ENCODE results near the gene TBXAS1.

The TBXAS1 gene

DNA sequence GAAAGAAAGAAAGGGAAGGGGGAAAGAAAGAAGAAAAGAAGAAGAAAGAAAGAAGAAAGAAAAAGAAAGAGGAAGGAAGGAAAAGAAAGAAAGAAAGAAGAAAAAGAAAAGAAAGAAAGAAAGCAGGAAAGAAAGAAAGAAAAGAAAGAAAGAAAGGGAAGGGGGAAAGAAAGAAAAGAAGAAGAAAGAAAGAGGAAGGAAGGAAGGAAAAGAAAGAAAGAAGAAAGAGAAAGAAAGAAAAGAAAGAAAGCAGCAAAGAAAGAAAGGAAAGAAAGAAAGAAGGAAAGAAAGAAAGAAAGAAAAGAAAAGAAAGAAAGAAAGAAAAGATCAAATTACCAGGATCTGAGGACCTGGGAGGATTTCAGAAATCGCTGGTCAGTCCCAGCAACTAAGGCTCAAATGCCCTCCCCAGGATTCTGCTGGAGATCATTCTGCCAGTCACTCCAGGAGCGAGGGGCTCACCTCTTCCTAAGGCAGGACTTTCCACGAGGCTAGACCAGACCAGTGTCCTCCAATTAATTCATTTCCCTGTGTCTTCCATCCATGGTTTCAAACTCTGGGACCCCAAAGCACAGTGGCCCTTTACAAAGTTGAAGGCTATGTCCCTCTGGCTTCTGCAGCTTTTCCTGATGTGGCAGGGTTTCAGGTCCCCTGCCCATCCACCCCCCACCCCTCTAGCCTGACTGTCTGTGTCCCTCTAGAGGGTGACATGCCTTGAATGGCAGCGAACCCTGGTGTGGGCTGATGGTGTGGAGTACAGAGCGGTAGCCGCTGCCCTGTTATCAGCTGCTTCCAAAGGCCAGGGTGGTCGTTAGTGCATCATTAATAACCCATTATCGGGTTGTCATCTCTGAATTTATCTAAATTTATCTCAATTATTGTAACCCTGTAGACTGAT, 155.8 kb downstream of the TBXAS1 start:
- no peak for DNase-seq

DNA sequence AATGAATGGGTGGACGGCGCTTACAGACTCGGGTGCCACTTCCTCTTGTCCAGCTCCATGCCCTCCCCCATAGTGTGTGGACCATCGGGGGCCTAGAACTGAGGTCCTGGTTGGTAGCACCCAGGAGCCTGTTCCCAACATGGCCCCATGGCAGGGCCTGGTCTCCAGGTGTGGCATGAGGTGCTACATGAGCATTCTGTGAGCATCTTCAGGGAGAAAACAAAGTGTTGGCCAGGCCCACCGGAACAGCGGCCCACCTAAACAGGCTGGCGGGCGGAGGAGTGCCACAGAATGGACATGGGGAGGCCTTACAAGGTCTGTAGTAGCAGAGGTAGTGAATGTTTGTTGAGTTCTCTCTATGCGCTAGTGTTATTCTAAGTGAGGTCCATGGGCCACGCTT, 156.7 kb downstream of the TBXAS1 start:
- DNase-seq = no peak

DNA sequence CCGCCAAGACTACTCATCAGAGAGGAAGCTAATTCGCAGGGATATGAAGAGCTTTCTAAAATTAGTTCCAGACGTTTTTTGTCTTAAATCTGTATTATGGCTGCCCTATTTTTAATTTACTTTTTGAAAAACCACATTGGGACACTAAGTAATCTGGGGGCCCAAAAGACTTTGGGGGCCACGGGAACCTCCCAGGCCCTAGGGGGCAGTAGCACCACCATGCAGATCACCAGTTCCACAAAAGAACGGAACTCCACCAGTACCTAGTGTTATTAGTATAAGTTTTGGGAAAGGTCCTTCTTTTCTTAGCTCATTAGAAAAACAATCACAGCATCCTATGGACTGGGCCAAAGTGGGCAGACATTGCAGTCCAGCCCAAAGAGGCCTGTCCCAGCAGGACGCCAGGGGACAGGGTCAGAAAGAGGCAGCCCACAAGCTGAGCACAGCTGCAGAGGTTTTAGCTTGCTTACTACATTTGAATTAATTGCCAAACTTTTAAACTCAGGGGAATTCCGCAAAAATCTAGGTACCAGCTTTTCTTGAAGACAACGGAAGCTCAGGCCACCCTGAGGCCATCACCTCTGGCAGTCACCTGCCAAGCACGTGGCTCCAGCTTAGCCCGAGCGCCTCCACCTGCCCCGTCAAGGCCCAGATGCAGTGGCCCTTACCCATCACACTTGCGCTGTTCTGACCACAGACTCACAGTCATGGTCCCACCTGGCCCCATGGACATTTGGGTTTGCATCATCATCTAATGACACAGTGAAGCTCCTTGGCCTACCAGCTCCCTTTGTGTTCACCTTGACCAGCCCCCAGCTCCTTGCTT, 158.8 kb downstream of the TBXAS1 start:
- DNase-seq = no peak

DNA sequence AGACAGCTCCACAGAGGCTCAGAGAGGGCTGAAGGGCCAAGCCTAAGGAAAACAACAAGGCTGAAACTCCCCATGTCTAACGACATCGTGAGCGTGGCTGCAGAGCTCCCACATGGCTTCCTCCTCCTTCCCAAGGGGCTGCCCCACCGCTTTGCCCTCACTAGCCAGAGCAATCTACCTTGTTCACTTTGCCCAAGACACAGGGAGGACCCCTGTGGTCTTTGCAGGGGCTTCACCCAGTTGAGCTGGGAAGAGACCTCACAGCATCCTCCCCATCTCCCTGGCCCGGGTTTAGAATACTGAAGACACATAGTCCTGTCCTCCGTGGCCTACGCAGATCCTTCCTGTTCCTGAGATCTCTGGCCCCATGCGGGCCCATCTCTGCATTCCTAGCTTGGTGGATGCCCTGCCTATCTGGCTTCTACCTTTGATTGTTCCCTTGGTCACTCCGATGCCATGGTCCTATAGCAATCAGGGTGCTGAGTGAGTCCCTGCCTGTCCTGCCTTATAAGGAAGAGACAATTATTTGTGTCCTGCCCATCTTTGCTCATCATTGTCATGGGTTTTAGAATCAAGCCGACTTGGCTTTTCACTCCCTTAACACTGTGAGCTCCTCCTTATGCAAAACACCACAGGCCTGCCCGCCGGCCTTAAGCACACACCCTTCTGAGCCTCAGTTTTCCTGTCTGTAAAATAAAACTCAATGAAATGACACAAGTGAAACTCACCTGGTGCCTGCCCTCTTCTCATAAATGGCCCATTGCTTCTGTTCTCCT, 160.5 kb downstream of the TBXAS1 start:
- DNase-seq = no peak

DNA sequence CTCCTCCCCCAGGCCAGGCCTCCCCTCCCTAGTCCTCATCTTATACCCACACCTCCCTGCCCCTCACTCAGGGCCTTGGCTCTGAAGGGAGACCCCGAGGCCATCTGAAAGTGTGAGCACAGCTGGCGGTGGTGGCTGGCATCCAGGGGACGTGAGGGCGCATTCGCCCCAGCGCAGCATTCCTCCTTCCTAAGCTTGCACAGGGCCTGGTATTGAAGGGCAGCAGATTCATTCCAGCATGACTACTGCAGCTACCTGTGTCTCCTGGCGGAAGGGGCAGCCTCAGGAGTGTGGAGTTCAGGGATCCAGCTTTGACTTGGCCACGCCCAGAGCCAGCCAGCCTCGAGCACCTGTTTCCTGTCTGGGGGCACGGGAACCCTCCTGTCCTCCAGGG, 161.1 kb downstream of the TBXAS1 start:
- no peak for DNase-seq

DNA sequence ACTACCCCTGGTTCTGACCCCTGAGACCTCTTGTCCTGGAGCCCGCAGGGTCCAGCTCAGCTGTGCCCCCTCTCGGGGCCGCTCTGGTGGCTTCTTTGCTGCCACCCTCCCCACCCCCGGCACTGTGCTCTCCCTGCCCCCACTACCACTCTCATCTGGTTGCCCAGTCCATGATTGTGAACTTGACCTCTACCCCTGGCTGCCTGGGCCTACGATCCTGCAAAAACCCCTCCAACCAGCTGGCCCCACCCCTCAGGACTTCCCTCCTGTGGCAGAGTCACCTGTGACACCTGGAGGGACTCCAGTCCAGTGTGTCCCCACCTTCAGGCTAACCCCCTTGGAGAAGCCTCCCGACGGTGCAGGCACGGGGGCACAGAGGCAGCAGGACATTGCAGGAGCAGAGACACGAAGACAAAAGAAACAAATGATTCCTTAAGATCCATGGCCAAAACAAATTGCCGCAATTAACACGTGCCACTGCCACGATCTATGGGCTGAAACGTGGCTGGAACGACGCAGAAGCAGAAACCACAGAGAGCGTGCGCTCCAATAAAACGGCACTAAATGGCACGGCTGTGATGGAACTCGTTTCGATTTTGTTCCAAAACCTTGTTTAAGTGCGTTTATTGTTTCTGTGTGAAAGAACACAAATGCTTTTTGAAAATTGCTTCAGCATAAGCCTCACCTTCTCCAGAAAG, 161.7 kb downstream of the TBXAS1 start:
- DNase-seq = no peak

DNA sequence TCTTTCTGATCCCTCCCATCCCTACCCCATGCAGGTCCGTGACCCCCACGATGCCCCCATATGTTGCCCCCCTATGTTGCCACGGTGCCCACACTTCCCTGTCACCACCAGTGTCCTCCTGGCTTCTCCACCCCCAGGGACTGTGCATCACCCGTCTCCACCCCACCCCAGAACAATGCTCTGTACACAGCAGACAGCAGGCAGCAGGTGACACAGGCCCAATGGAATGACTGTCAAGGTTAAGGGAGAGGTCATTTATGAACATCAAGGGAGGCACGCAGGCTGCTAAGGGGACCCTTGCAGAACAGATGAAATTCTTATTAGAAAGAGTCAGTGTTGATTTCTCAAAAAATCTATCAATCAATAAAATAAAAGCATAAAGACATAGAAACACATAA, 162.2 kb downstream of the TBXAS1 start:
- no peak for DNase-seq

DNA sequence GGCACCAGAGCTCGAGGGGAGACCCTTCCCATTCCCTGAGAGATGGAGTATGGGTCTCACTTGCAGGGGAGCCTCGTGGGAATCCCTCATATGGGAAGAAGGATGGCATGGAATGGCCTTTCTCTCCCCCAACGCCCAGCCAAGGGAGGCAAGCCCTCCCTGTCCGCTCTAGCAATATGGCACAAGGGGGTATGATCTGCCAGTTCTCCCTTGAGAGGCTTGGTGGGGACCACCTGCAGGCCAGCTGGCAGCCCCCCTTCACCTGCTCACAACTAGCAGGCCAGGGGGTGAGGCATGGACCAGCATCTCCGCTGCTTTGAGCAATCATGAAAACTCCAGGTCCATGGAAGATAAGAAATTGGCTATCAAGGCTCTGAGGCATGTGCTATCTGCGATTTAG, 162.8 kb downstream of the TBXAS1 start:
- DNase-seq = no peak

DNA sequence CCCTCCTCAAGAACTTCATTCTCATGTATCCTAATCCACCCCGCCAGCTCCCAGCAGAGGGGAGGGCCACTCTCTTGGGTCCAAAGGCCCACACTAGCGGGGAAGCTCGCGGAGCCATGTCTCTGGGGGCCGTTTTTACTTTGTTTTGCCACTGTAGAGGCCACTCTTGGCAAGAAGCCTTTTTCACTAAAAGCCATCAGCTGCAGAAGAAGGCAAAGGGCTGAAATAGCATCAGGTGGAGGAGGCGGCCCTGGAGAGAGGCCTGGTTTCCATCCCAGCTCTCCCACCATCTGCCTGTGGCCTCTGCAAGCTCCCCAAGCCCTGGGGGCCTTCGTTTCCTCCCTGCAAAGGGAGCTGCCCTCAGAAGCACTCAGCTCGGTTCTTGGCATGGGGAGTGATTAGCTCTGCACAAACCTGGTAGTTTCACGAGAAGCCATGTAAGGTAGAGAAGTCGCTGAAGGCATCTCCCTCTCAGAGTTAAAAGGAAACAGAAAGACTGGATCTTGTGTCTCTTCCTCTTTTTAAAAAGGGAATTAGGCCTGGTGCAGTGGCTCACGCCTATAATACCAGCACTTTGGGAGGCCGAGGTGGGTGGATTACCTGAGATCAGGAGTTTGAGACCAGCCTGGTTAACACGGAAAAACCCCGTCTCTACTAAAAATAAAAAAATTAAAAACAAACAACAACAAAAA, 163.4 kb downstream of the TBXAS1 start:
- DNase-seq = peak; percentile 43

DNA sequence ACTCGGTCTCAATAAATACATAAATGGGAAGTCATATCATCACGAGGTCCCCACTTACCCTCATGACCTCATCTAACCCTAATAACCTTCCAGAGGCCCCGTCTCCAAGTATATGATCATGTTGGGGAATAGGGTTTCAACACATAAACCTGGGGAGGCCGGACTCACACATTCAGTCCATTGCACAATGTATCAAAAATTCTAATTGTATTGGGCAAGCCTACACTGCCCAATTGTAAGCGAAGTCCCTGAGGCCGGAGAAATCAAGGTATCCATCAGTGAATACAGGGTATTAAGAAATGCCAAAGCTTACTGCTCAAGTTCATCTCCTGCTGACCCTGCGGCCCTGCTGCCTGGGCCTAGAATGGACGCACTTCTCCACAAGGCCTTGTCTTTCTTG, 164.1 kb downstream of the TBXAS1 start:
- no peak for DNase-seq

DNA sequence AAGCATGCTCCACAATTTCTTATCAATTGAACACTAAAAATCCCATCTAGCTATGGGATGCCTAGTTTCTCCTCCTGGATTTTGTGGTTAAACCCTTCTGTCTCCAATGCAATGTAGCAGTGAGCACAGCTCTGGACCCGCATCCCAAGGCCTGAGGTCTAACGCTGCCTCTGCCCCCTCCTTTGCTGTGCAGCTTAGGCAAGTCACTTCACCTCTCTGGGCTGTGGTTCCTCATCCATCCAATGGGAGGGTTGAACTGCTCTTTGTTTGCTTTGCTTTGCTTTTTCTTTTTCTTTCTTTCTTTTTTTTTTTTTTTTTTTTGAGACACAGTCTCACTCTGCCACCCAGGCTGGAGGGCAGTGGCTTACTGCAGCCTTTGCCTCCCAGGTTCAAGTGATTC, 164.5 kb downstream of the TBXAS1 start:
- DNase-seq = no peak

DNA sequence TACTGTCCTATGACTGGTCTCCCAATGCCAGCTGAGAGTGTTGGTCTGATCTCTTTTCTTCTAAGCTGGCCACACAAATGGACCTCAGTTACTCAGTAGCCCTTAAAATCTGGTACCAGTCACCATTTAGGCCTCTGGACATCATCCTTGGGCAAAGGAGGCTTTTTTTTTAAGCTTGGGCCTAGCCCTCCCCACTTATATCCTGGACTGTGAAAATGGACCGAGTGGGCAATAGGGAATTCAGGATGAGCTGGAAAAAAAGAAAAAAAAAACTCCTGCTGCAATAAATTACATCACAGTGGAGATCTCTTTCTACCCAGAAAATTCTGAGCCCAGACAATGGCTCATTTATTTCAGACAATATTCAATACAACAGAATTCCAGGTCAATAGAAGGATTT, 165.3 kb downstream of the TBXAS1 start:
- DNase-seq = no peak

DNA sequence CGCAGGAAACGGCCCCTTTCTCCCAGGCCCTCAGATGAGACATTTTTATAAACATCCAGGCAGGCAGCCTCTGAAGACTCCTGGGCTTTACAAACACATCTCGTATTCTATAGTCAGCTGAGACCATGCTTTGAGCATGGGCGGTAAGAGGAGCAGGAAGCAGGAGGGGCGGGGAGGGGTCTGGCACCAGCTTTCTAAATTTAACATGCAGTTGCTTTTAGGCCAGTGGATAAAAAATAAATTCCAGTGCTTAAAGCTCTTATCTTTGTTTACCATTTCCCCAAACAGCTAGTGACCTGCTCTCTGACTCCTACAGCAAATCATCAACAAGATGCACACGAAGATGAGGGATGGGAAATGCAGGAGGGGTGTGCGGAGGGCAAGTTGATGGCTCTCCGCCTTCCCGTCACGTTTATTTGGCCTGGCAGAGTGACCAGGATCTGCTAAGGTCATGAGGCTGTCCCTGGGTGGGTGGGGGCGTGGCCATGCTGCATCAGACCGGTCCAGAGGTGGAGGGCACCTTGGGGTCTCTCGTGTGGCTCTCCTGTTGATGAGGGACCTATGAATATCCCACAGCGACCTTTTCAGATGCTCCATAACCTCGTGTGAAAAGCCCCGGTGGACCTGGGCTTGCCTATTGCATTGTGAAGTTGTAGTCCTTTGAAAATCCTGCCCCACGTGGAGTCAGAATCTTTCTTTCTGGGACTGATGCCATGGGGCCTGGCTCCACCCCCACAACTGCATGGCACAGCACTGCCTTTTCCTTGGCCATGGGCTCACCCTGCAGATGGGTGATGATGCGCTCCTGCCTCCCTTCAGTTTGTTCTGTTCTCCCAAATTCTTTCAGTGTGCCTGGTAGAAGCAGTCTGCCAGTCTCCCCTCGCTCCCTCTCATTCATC, 166.2 kb downstream of the TBXAS1 start:
- no peak for DNase-seq

DNA sequence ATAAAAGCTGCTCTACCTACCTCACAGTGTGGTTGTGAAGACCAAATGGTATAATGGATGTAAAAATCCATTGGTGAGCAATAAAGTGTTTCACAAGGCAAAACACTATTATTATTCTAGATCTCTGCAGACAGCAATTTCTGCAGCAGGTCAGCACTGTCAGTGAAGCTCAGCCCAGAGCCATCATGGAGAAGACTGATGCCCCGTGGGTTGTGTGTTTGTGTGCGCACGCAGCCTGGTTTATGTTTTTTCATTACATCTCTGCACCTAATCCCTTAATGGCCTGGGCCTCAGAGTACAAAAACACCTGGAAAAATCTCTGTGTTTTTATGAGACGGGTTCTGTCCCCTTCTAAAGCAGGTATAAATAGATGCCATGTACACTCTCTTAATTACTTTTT, 169.5 kb downstream of the TBXAS1 start:
- DNase-seq = no peak

DNA sequence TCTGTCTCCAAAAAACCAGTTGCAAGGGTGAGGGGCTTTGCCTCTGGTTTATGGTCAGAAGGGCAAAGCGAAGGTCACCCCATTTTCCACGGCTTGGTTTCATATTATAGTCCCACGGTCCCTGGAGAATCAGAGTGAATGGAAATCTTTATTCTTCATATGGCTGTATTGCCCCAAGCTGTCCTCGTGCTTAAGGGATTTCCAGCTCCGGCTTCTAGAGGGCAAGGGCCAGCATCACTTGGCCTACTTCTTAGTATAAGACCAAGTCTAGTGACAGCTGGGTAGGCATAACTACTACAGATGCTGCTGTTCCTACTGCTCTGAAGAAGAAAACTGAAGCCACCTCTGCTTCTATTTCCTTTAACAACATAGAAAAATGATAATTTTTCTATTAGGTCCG, 170.5 kb downstream of the TBXAS1 start:
- no peak for DNase-seq

DNA sequence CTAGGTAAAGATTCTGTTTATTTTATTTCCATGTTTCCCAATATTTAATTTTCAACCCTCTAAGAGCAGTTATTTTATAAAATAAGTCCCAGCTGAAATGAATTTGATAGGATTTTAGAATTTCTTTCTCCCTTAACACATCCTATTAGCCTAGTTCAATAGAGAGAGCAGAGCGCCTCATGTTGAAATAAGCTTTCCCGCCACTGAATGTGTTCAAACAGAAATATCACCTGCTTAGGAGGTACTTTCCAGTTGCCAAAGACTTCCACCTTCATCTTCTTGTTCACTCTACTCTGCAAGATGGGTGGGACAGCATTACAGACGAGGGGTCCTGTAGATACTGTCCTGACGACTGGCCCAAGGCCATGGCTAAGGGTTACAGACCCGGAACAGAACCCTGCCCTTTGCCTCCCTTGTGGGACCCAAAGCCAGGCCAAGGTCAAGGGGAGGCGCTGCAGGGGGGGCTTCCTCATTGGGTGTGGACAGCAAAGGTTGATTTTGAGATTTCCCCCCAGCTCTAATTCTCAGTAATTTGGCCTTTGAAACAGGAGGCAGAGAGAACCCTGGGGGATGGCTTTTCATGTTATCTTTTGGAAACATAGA, 171.7 kb downstream of the TBXAS1 start:
- DNase-seq = no peak

DNA sequence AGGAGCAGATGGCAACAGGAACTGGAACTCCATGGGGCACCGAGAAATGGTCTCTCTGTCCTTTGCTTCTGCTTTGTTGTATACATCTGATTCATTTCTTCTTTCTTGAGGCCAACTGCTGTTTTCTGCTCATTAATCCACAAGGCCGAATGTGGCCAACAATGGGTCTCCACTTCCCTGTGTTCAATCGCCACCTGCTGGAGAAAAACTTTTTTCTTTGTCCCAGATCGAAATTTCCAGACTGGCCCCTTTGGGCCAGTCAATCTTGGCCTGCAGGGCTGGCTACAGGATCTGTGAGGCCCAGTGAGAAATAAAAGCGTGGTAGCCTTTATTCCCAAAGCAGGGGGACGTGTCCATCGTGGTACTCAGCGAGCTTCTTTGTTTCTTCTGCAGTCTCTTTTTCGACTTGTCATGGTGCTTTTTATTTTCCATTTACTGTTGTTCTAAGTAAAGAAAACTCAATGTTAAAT, 174.9 kb downstream of the TBXAS1 start:
- DNase-seq = peak; percentile 82

DNA sequence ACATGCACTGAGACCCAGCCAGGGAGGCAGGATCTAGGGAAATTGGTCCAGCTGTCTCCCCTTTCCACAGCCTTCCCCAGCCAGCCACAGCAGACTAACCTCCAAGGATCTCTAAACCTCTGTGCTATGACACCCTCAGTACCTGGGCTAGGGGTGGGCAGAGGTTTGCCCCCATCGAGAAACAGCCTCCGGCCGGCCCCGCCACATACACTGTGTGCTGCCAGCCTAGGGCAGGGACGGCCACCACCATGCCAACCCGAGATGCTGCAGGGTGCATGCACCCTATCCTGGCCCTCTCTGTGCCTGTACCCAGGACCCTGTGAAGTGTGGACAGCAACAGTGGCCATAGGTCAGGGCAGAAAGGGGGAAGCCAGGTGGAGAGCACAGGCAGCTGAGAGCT, 175.6 kb downstream of the TBXAS1 start:
- DNase-seq = no peak

DNA sequence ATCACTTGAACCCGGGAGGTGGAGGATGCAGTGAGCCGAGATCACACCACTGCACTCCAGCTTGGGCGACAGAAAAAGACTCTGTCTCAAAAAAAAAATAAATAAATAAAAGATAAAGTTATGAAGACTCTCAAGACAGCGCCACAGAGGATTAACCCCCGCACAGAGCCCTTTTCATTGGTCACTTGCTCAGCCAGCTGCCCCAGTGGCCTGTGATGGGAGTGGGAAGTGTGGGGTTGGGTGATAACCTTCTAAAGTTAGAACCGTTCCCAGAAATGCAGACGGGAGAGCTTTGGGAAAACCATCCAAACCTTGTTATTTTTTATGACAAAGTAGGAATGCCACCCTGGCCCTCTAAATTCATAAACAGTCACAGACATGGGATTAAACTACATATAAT, 176.3 kb downstream of the TBXAS1 start:
- no peak for DNase-seq

DNA sequence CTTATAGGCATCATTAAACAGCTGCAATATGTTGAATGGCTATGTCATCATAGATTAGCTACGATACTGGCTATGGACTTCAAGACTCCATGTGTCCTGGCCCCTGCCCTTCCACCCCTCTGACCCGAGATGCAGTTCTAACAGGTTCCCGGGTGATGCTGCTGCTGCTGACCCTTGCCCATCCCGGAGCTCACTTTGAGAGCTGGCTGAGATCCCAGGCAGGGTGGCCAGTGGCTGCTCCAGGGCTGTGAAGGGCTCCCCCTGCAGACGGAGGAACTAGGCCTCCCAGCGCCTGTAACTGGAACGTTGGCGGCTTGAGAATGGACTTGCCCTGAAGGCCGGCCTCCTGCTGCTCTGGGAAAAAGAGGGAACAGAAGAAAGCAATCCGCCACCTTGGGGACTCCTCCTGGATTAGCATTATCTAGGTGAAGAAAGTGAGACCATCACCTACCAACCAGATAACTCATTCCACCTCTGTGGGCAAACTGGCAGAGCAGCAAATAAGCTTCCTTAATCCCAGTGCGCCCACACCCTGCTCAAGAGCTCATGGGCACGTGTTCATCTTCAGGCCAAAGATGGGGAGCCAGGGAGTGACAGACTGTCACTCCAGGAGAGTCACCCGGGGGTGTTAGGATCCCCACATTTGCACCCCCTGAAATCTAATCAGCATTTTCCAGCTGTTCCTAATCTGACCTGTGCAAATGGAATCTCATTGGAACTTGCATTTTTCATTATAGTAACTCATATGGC, 176.9 kb downstream of the TBXAS1 start:
- no peak for DNase-seq
